Activated CD8-positive, alpha-beta memory T cell treated with anti-CD3 and anti-CD28 coated beads for 24 hours (primary cell): ENCODE data around the gene PDIA3.
"Not testable (repeated sequence)": the region's sequence is repeated elsewhere in the genome, so short reads cannot be mapped to it uniquely, and the experiment has no call there.

ENCODE experiments used
- DNase-seq: peaks from one replicate; pipeline ENCODE4 v3.0.0-alpha.2; 2020

Gene PDIA3

GRCh38 chr15:43777267-43777914 lies 31.2 kb downstream of the PDIA3 start:
- DNase-seq: peak; percentile 93

GRCh38 chr15:43779016-43779415 lies 32.8 kb downstream of the PDIA3 start:
- DNase-seq: no peak

GRCh38 chr15:43789409-43789808 lies 43.2 kb downstream of the PDIA3 start:
- DNase-seq: no peak

- DNase-seq: peak; percentile 100
Observed at GRCh38 chr15:43791993-43792760, 45.9 kb downstream of the PDIA3 start, which contains the start of gene SERF2. TSS of gene SERF2 (plus strand) at chr15:43792320. CDS start at chr15:43792377, 57 bp downstream.

GRCh38 chr15:43792761-43793476 lies 46.7 kb downstream of the PDIA3 start:
- peak; percentile 70 for DNase-seq

GRCh38 chr15:43793647-43794046 lies 47.4 kb downstream of the PDIA3 start:
- DNase-seq: no peak

GRCh38 chr15:43794269-43795037 lies 48.2 kb downstream of the PDIA3 start:
- no peak for DNase-seq

GRCh38 chr15:43795197-43795596 lies 49.0 kb downstream of the PDIA3 start:
- DNase-seq: no peak

- DNase-seq: no peak
Observed at GRCh38 chr15:43795997-43796396, 49.8 kb downstream of the PDIA3 start.

GRCh38 chr15:43796566-43796965 lies 50.3 kb downstream of the PDIA3 start:
- no peak for DNase-seq

- no peak for DNase-seq
Observed at GRCh38 chr15:43799209-43799944, 53.1 kb downstream of the PDIA3 start.

- no peak for DNase-seq
Observed at GRCh38 chr15:43799945-43800285, 53.7 kb downstream of the PDIA3 start, which contains the start of gene SERINC4. TSS of gene SERINC4 (minus strand) at chr15:43800220. CDS start at chr15:43799986, 234 bp downstream.

GRCh38 chr15:43800286-43801141 lies 54.3 kb downstream of the PDIA3 start, which contains the start of gene HYPK:
TSS of gene HYPK (plus strand) at chr15:43800599. CDS start at chr15:43800623, 24 bp downstream.
- DNase-seq: peak; percentile 94

GRCh38 chr15:43802676-43803075 lies 56.4 kb downstream of the PDIA3 start:
- not testable (repeated sequence) for DNase-seq

- DNase-seq: no peak
Observed at GRCh38 chr15:43808435-43808950, 62.3 kb downstream of the PDIA3 start.

GRCh38 chr15:43808960-43809678 lies 62.9 kb downstream of the PDIA3 start:
- DNase-seq: no peak

GRCh38 chr15:43815064-43815463 lies 68.8 kb downstream of the PDIA3 start:
- DNase-seq: not testable (repeated sequence)

- DNase-seq: no peak
Observed at GRCh38 chr15:43821505-43821904, 75.3 kb downstream of the PDIA3 start.
